ENCODE measurements around the gene TSPAN15.
"Not testable (repeated sequence)": the region's sequence is repeated elsewhere in the genome, so short reads cannot be mapped to it uniquely, and the experiment has no call there.

The TSPAN15 gene

GRCh38 chr10:69467928-69468750 is 16.9 kb downstream of the TSPAN15 start:
- no peak for DNase-seq

GRCh38 chr10:69468751-69469089 is 17.5 kb downstream of the TSPAN15 start:
- DNase-seq = no peak

GRCh38 chr10:69469976-69470375 is 18.7 kb downstream of the TSPAN15 start:
- no peak for DNase-seq

GRCh38 chr10:69470463-69471384 is 19.5 kb downstream of the TSPAN15 start:
- no peak for DNase-seq

GRCh38 chr10:69472142-69472541 is 20.9 kb downstream of the TSPAN15 start:
- DNase-seq = no peak

- DNase-seq = no peak
Measured at GRCh38 chr10:69472544-69472943, 21.3 kb downstream of the TSPAN15 start.

- DNase-seq = no peak
Measured at GRCh38 chr10:69473304-69473990, 22.2 kb downstream of the TSPAN15 start.

- no peak for DNase-seq
Measured at GRCh38 chr10:69474742-69475432, 23.6 kb downstream of the TSPAN15 start.

GRCh38 chr10:69475433-69475830 is 24.2 kb downstream of the TSPAN15 start:
- DNase-seq = no peak

GRCh38 chr10:69477968-69478597 is 26.8 kb downstream of the TSPAN15 start:
- DNase-seq = no peak

- no peak for DNase-seq
Measured at GRCh38 chr10:69479240-69480067, 28.2 kb downstream of the TSPAN15 start.

GRCh38 chr10:69480068-69480412 is 28.8 kb downstream of the TSPAN15 start:
- DNase-seq = no peak

- no peak for DNase-seq
Measured at GRCh38 chr10:69481305-69481704, 30.0 kb downstream of the TSPAN15 start.

GRCh38 chr10:69481811-69482524 is 30.7 kb downstream of the TSPAN15 start:
- no peak for DNase-seq

GRCh38 chr10:69483963-69484362 is 32.7 kb downstream of the TSPAN15 start:
- no peak for DNase-seq

GRCh38 chr10:69484736-69485135 is 33.5 kb downstream of the TSPAN15 start:
- no peak for DNase-seq

- DNase-seq = no peak
Measured at GRCh38 chr10:69486922-69487730, 35.9 kb downstream of the TSPAN15 start.

- not testable (repeated sequence) for DNase-seq
Measured at GRCh38 chr10:69488149-69488844, 37.0 kb downstream of the TSPAN15 start.

- not testable (repeated sequence) for DNase-seq
Measured at GRCh38 chr10:69488856-69489255, 37.6 kb downstream of the TSPAN15 start.

Data from activated T-cell treated with anti-CD3 and anti-CD28 coated beads for 4 hours (primary cell).